T-helper 9 cell (primary cell): ENCODE measurements around the gene PSME2.
A peak's percentile ranks its signal among the peaks of the same experiment; 100 is the strongest.

ENCODE experiments used
- DNase-seq: peaks from one replicate; pipeline ENCODE4 v3.0.0-alpha.2; 2020

PSME2 gene

GRCh38 chr14:24150993-24151392 lies 4.6 kb upstream of the PSME2 start:
- no peak for DNase-seq

GRCh38 chr14:24150567-24150966 lies 4.2 kb upstream of the PSME2 start:
- no peak for DNase-seq

- DNase-seq, result no peak
Observed at GRCh38 chr14:24150061-24150460, 3.7 kb upstream of the PSME2 start.

GRCh38 chr14:24149302-24149969 lies 3.0 kb upstream of the PSME2 start:
- DNase-seq, result no peak

- no peak for DNase-seq
Observed at GRCh38 chr14:24147761-24148428, 1.5 kb upstream of the PSME2 start.

GRCh38 chr14:24146978-24147760 lies 759 bp upstream of the PSME2 start, which contains the start of gene RNF31:
Gene RNF31, plus strand, starts transcription at chr14:24147498. Its CDS starts 201 bp downstream, at chr14:24147699.
- DNase-seq, result peak; percentile 95

- no peak for DNase-seq
Observed at GRCh38 chr14:24145690-24146452, 539 bp downstream of the PSME2 start.

- no peak for DNase-seq
Observed at GRCh38 chr14:24145219-24145618, 1.2 kb downstream of the PSME2 start.

GRCh38 chr14:24144451-24144850 lies 2.0 kb downstream of the PSME2 start:
- no peak for DNase-seq

GRCh38 chr14:24143511-24143910 lies 2.9 kb downstream of the PSME2 start:
- no peak for DNase-seq

- DNase-seq, result peak; percentile 98
Observed at GRCh38 chr14:24141097-24141880, 5.1 kb downstream of the PSME2 start, which contains the start of gene EMC9. Gene EMC9, minus strand, starts transcription at chr14:24141591. Its CDS starts 287 bp downstream, at chr14:24141304.

- DNase-seq, result no peak
Observed at GRCh38 chr14:24139272-24139934, 7.0 kb downstream of the PSME2 start.

GRCh38 chr14:24138396-24139271 lies 7.8 kb downstream of the PSME2 start:
- DNase-seq, result no peak

GRCh38 chr14:24137529-24138395 lies 8.6 kb downstream of the PSME2 start:
- DNase-seq, result no peak

GRCh38 chr14:24136684-24137528 lies 9.5 kb downstream of the PSME2 start:
- DNase-seq, result no peak

GRCh38 chr14:24135834-24136683 lies 10.4 kb downstream of the PSME2 start, which contains the start of gene PSME1:
Gene PSME1, plus strand, starts transcription at chr14:24136194. Its CDS starts 69 bp downstream, at chr14:24136263.
- peak; percentile 94 for DNase-seq

GRCh38 chr14:24135584-24135833 lies 10.9 kb downstream of the PSME2 start:
- DNase-seq, result no peak
